DMS153 (cell line): ENCODE results near the gene RNF123.

ENCODE experiments used
- DNase-seq: peaks from one replicate; lab custom pipeline; 2025; lab: John Stamatoyannopoulos, UW

RNF123 gene

DNA sequence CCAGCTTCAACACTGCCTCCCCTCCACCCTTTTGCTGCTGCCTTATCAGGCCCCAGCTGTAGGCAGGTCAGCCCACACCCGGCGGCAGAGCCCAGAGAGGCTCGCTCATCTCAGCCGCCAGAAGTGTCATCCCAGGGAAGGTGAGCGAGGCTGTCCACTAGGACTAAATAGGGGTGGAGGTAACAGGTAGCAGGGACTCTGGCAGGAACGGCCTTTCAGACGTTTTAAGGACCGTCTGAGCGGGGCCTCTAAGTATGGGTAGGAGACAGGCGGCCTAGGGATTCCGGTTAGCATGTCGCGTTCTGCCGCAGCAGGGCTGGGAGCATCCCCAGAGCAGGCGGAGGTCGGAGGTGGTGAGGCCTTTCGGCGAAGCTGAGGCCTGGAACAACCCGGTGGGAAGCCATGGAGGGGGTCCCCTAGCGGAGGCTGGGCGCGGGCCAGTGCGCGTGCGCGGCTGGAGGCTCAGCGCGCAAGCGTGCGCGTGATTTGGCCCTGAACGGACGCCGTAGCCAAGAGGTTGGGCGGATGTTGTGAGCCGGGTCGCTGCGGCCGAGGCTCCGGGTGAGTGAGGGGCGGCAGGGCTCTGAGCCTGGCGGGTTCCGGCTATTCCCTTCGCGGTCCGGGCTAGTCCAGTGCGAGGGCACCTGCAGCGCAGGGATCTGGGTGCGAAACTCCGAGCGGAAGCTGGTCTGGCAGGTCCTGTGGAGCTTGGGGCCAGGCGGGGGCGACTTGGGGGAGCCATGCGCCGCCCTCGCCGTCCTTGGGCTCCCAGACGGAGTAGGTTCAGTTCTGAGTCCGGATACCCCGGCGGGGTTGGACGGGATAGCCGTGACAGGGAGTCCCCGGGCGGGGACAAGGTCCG is at the start of gene RNF123, which contains the start of gene MST1:
RNF123 (plus strand) TSS at position 512 of the 862 bp plus-strand sequence. CDS start 1,609 bp downstream, outside the sequence.
MST1 (minus strand) TSS at position 429 of the 862 bp plus-strand sequence. CDS start 783 bp downstream, outside the sequence.
- DNase-seq = no peak

DNA sequence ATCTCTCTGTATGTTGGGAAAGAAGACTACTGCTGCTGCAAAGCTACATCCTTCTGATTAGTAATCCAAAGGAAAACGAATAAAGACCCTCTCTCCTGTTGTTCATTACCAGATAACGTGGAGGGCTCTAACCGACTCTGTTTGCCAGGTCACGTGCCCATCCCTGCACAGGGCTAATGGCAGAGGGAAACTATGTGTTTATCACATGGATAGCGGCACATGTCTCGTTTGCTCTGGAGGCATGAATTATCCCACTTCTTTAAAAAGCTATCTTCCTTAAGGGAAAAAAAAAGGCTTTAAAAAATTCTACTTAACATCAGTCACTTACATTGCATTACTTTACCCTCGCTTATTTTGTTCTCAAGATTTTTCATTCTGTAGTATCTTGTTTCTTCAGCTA is 48.1 kb upstream of the RNF123 start:
- DNase-seq = no peak

DNA sequence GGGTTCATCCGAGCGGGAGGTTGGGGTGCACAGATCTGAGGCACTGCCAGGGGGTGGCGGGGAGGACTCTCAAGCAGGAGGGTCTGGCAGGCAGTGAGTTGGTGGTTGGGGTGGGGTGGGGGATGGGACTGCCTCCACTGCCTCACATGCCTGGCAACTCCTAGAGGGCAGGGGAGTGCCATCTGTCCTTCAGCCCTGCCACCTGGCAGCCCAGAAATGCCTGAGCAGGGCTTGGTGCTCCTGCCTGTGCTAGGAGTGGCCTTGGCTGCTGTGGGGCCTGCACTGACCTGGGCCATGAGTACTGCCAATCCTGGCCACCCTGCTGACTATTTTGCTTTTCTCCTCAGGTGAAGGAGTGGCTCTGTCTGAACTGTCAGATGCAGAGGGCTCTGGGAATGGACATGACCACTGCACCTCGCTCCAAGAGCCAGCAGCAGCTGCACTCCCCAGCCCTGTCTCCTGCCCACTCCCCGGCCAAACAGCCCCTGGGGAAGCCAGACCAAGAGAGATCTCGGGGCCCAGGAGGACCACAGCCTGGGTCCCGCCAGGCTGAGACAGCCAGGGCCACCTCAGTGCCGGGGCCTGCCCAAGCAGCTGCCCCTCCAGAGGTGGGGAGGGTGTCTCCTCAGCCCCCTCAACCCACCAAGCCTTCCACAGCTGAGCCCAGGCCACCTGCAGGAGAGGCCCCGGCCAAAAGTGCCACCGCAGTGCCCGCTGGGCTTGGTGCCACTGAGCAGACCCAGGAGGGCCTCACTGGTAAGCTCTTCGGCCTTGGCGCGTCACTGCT is 47.2 kb upstream of the RNF123 start:
- DNase-seq = no peak

DNA sequence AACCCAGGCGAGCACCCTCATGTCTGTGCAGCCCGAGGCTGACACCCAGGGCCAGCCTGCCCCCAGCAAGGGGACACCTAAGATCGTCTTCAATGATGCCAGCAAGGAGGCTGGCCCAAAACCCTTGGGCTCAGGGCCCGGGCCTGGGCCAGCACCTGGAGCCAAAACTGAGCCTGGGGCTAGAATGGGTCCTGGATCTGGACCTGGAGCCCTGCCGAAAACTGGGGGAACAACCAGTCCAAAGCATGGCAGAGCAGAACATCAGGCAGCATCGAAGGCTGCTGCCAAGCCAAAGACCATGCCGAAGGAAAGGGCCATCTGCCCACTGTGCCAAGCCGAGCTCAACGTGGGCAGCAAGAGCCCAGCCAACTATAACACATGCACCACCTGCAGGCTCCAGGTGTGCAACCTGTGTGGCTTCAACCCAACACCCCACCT is 46.6 kb upstream of the RNF123 start:
- DNase-seq = no peak

DNA sequence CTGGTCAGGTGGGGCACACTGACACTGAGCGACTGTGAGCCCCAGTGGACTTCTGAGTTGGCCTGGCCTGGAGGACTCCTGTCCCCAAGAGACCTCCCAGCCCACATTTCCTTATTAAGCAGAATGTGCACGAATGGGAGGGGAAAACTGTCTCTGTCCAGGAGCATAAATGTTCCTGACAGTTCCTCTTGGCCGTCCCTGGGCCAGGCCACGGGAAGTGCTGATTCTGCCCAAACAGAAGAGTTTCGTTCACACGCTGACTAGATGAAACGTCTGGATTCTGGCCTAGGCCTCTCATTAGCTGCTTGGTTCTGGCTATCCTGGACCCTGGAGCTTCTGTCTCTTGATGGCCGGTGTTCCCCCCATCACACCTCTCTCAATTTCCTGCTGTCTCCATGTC is 44.7 kb upstream of the RNF123 start:
- no peak for DNase-seq

DNA sequence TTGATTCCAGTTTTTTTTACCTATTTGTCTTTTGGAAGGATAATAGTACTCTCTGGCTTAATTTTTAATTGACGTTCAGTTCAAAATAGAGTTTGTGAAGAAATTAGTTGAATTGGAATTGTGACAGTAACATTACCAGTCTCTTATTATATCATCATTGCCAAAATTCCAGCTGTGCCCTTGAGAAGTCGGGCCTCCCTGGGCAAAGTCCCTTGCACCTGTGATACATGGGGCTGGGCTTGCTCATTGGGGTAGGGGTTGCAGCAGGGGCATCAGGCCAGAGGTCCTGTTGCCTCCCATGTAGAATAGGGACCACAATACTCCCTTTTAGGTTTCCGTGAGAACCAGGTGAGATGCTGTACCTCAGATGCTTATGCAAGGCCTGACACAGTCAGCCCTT is 43.1 kb upstream of the RNF123 start:
- no peak for DNase-seq

DNA sequence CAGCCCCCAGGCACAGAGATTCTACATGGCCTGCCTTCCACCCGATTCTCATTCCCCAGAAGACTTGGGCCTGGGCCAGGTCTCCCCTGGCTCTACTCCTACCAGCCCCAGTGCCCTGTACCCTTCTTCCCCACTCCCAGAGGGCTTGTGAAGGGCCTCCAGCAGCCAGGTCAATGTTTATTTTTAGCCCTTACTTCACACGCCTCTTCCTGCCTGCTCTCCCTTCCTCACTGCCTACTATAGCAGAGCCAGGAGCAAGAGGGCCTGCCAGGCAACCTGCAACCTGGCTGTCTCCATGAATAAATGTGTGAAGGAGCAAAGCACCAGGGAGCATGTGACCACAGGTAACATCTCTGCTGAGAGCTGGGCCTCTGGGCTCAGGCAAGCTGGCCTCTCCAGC is 41.6 kb upstream of the RNF123 start:
- peak; percentile 69 for DNase-seq

DNA sequence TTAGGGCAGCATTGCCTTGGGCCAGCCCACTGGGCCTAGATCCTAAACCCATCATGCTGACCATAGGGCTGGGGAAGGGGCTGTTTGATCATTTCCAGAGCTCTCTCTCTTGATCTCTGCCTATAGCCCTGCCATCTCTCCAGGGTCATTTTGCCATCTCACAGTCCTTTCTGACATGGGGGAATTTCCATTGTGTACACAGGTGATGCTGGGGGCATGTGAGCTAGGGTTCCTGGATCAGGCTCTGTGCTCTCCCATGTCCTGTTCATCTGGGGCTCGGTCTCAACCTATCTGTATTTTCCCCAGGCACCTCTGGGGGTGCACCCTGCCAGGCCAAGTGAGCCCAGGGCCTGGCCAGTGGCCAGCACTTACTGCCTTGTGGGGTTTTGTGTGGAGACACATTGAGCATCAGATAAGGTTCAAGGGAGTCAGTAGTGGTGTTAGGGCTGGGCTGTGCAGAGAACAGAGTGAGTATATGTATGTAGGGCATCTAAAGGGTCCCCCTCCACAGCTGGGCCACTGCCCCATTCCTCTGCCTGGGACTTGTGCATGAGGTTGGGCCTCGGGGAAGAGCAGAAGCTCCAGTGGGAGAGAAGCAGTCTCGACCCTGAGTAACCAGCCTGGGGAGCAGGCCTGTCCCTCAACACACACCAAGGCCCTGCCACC is 40.9 kb upstream of the RNF123 start:
- no peak for DNase-seq

DNA sequence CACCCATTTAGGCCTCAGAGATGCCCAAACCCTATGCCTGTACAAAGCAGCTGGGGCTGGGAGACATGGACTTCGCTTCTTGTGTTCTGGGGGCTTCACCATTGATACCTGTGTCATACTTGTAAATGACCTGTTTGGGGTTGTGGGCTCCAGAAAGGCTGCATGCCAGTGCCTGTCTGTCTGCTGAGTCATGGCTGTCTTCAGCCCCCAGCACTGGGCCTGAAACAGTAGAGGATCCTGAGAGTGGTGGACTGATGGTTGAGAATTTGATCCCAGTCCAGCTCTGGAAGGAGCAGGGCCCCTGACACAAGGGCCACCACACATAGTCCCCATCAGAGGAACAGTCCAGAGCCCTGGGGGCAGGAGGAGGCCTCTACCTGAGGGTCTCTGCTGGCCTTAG is 39.8 kb upstream of the RNF123 start:
- no peak for DNase-seq

DNA sequence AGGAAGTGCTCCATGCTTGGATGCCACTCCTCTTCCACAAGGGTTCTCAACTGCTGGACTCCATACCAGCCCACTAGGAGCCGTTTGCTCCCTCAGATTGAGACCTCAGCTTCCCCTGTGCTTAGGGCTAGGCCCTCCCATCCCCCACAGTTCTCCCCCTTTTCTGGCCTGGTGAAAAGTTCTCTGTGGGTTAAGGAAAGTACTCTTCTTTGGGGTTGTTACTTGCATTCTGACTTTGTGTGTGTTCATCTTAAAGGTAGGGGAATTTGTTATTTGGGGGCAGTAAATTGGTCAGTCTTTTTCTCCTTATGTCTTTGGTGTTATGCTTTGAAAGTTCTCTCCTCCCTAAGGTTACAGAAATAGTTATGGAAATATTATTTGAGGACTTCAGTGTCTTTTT is 39.2 kb upstream of the RNF123 start:
- no peak for DNase-seq

DNA sequence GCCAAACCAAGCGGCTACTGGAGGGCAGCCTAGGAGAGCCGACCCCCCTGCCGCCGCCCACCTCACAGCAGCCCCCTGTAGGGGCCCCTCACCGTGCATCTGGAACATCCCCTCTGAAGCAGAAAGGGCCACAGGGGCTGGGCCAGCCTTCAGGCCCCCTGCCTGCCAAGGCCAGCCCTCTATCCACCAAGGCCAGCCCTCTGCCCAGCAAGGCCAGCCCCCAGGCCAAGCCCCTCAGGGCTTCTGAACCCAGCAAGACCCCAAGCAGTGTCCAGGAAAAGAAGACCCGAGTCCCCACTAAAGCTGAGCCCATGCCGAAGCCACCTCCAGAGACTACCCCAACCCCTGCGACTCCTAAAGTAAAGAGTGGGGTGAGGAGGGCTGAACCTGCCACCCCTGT is 38.7 kb upstream of the RNF123 start:
- no peak for DNase-seq

DNA sequence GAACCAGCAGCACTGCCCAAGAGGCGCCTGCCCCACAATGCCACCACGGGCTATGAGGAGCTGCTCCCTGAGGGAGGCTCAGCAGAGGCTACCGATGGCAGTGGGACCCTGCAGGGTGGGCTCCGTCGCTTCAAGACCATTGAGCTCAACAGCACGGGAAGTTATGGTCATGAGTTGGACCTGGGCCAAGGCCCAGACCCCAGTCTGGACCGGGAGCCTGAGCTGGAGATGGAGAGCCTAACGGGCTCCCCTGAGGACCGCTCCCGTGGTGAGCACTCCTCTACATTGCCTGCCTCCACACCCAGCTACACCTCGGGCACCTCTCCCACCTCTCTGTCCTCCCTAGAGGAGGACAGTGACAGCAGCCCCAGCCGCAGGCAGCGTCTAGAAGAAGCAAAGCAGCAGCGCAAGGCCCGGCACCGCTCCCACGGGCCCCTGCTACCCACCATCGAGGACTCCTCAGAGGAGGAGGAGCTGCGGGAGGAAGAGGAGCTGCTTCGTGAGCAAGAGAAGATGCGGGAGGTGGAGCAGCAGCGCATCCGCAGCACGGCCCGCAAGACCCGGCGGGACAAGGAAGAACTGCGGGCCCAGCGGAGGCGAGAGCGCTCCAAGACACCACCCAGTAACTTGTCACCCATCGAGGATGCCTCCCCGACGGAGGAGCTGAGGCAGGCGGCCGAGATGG is 37.0 kb upstream of the RNF123 start:
- no peak for DNase-seq

DNA sequence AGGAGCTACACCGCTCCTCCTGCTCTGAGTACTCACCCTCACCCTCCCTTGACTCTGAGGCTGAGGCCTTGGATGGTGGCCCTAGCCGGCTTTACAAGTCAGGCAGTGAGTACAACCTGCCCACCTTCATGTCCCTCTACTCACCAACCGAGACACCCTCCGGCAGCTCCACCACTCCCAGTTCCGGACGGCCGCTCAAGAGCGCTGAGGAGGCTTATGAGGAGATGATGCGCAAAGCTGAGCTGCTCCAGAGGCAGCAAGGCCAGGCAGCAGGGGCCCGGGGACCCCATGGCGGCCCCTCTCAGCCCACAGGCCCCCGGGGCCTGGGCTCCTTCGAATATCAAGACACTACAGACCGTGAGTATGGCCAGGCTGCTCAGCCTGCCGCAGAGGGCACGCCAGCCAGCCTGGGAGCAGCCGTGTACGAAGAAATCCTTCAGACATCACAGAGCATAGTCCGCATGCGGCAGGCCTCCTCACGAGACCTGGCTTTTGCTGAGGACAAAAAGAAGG is 36.4 kb upstream of the RNF123 start:
- no peak for DNase-seq

DNA sequence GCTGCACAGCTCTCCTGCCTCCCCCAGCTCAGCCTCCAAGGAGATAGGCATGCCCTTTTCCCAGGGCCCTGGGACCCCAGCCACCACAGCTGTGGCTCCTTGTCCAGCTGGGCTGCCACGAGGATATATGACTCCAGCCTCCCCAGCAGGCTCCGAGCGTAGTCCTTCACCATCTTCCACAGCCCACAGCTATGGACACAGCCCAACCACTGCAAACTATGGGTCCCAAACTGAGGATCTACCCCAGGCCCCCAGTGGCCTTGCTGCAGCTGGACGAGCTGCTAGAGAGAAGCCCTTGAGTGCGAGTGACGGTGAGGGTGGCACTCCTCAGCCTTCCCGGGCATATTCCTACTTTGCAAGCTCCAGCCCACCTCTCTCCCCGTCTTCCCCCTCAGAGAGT is 35.7 kb upstream of the RNF123 start:
- DNase-seq = no peak

DNA sequence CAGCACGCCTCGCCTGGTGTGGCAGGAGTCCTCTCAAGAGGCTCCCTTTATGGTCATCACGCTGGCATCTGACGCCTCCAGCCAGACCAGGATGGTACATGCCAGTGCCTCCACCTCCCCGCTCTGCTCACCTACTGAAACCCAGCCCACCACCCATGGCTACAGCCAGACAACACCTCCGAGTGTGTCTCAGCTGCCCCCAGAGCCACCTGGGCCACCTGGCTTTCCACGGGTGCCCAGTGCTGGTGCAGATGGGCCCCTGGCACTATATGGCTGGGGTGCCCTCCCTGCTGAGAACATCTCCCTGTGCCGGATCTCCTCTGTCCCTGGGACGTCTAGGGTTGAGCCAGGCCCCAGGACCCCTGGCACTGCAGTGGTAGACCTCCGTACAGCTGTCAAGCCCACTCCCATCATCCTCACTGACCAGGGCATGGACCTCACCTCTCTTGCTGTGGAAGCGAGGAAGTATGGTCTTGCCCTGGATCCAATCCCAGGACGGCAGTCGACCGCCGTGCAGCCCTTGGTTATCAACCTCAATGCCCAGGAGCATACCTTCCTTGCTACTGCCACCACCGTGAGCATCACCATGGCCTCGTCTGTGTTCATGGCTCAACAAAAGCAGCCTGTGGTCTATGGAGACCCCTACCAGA is 35.1 kb upstream of the RNF123 start:
- no peak for DNase-seq

DNA sequence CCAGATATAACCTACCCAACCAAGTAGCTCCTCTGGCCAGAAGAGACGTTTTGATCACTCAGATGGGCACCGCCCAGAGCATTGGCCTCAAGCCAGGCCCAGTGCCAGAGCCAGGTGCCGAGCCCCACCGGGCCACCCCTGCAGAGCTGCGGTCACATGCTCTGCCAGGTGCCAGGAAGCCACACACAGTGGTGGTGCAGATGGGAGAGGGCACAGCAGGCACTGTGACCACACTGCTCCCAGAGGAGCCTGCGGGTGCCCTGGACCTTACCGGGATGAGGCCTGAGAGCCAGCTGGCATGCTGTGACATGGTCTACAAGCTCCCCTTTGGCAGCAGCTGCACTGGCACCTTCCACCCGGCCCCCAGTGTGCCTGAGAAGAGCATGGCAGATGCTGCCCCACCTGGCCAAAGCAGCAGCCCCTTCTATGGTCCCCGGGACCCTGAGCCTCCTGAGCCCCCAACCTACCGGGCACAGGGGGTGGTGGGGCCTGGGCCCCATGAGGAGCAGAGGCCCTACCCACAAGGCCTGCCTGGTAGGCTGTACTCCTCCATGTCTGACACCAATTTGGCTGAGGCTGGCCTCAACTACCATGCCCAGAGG is 34.3 kb upstream of the RNF123 start:
- peak; percentile 80 for DNase-seq

DNA sequence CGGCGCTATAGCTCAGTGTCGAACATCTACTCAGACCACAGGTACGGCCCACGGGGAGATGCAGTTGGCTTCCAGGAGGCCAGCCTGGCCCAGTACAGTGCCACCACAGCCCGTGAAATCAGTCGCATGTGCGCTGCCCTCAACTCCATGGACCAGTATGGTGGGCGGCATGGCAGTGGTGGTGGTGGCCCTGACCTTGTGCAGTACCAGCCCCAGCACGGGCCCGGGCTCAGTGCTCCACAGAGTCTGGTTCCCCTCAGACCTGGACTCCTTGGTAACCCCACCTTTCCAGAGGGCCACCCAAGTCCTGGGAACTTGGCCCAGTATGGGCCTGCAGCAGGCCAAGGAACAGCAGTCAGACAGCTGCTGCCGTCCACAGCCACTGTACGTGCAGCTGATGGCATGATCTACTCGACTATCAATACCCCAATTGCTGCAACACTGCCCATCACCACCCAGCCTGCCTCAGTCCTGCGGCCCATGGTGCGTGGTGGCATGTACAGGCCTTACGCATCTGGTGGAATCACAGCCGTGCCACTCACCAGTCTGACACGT is 33.5 kb upstream of the RNF123 start:
- no peak for DNase-seq

DNA sequence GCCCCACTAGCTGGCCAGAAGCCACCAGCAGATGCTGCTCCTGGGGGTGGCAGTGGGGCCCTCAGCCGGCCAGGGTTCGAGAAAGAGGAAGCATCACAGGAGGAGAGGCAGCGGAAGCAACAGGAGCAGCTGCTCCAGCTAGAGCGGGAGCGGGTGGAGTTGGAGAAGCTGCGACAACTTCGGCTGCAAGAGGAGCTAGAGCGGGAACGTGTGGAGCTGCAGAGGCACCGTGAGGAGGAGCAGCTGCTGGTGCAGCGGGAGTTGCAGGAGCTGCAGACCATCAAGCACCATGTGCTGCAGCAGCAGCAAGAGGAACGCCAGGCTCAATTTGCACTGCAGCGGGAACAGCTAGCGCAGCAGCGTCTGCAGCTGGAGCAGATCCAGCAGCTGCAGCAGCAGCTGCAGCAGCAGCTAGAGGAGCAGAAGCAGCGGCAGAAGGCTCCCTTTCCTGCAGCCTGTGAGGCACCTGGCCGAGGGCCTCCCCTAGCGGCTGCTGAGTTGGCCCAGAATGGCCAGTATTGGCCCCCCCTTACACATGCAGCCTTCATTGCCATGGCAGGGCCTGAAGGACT is 32.7 kb upstream of the RNF123 start:
- no peak for DNase-seq

DNA sequence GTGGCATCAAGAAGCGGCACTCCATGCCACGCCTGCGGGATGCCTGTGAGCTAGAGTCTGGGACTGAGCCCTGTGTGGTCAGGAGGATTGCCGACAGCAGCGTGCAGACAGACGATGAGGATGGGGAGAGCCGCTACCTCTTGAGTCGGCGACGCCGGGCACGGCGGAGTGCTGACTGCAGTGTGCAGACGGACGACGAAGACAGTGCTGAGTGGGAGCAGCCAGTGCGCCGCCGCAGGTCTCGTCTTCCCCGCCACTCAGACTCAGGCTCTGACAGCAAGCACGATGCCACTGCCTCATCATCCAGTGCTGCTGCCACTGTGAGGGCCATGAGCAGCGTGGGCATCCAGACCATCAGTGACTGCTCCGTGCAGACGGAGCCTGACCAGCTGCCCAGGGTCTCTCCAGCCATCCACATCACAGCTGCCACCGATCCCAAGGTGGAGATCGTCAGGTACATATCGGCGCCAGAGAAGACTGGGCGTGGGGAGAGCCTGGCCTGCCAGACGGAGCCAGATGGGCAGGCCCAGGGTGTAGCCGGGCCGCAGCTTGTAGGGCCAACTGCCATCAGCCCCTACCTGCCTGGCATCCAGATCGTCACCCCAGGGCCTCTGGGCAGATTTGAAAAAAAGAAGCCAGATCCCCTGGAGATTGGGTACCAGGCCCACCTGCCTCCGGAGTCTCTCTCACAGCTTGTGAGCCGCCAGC is 32.0 kb upstream of the RNF123 start:
- DNase-seq = no peak
